ENCODE measurements around the gene MAP3K9.

MAP3K9 gene

DNA sequence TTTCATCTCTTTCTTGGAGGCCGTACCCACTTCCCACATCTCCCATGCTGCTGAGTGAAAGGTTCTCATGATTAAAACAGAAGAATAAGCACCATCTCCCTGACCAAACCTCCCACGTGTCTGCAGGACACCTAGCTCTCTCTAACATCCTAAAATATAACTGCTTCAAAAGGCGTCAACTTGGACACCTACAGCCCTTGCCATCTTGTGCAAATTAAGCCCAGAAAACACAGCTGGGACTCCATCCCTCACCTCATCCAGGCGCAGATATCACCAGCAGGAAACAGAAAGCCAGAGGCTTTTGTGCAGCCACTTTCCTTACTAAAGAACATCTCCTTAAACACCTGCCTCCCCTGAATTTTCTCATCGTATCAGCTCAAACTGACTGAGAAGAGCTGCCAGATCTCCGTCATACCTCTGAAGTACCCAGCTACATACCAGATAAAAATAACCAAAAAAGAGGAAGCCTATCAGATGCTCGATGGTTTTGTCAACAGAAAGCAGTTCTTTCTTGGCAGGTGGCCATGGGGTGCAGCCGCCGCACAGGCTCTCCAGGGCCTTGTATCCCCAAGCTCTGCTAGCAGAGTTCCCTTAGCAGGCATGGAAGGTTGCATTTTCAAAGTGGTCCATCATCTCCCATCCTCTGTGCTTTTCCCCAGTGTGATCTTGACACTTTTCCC is 28.8 kb downstream of the MAP3K9 start:
- DNase-seq = no peak

DNA sequence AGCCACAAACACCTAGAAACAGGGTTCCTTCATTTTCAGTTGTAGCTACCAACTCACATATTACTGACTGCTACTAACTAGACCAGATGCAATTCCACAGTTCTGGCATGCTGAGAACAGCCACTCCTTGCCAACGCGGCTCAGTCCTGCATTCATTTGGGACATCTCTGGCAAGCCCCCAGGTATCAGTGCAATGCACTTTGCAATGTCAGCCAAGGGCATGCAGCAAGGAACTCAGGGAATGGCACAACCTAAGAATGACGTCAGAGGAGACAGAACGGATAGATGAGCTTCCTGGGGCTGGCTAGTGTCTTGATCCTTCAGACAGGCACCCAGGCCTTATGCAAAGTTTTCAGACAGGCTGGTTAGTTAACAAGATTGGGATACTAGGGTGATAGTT is 29.6 kb downstream of the MAP3K9 start:
- no peak for DNase-seq

DNA sequence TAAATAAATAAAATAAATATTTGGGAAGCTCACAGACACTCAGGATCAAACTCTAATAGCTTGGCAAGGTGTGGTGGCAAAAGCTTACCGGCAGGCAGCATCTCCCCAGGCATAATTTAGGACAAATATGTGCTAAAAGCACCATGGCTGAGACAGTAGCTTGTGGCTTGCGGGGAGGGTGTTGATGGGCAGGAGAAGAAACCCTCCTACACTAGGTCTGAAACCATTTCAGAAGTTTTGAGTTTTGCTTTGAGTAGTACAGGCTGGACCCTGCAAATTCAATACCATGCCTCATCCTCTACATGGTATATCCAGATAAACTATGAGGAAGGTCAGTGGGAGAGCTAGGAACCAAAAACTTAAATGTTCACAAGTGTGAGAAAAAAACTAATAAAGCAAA is 33.1 kb downstream of the MAP3K9 start:
- DNase-seq = no peak

DNA sequence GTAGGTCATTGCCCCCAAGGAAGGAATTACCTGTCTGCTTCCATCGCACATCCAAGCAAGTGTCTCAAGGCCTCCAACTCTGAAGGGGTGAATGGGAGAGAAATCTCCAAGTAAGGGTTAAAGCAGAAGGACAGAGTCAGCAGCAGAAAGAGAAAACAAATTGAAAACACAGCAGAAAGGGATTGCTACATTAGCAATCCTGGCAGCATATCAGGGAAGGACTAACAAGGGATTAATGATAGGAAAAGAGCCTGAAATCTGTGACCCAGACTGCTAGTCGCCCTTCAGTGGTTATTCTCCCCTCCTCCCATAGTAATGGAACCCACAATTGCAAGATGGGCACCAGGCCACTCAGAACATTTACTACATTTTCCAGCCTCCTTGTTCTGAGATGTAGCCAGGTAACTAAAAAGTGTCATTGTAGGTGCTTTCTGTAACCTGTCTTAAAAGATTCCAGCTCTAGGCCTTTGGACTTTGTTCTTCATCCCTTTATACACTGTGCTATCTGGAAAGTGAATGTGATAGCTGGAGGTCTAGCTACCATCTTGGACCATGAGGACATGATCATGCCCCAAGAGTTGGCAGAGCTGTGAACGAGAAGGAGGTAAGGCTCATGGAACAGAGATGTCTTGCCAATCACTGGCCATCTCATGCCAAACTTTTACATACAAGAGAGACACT is 36.0 kb downstream of the MAP3K9 start:
- no peak for DNase-seq

DNA sequence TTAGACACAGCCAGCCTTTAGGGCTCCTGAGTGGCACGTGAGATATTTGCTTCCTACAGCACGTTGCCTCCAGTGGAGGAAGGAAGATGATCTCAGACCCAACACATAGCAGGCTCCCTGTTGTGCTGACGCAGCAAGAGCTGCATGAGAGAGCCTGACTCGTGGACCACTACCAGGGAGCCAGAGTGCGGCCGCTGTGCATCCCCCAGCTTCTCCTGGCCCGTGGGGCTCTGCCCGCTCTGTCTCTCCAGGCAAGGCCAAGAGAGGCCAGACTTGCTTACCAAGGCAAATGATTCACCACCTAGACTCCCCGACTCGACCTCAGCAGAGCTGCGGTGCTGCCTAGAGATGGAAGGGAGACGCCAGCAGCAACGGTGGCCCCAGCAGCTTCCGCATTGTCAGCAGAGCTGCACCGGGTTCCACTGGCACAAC is 37.5 kb downstream of the MAP3K9 start:
- DNase-seq = no peak

DNA sequence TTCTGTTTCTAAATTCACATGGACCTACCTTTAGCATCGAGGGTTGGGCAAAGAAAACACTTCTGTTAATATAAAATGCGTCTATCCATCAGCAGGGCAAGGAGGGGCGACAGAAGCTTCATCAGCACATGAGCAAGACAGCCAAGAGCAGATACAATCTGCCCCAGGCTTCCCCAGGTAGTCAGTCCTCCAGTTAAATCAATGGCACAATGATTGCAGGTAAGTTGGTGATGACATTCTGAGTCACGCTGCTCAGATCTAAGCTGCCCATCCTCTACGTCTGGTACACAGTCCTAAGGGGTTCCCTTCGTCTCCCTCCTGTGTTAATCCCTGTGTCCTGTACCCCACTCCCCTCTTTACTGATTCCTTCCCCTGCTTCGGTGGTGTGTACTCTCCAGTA is 38.8 kb downstream of the MAP3K9 start:
- no peak for DNase-seq

DNA sequence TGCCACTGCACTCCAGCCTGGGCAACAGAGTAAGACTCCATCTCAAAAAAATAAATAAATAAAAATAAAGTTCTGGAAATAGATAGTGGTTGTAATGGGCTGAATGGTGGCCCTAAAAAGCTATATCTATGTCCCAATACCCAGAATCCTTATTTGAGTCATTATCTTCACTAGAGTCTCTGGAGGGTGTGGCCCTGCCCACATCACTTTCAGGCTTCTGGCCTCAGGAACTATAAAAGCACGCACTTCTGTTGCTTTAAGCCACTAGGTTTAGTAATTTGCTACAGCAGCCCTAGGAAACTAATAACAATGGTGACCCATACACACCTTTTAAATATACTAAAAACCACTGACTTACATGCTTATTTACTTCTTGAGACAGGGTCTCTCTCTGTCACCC is 49.9 kb downstream of the MAP3K9 start:
- no peak for DNase-seq

DNA sequence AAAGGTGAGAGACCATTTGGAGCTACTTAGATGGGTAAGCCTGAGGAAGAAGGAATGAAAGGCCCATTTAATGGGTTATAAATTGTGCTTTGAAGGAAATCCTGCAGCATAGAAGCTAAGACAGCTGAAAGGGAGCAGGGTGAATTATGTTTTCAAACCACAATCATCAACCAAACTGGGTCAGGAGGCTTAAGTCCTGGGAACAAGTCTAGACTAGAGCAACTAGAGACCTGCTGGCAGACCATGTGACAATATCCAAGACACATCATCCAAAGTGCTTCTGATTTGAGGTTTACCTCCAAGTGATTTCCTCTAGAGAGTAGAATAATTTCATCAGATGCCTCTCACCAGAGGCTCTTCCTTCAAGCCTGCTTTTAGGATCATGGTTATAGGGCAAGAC is 53.7 kb downstream of the MAP3K9 start:
- DNase-seq = no peak

DNA sequence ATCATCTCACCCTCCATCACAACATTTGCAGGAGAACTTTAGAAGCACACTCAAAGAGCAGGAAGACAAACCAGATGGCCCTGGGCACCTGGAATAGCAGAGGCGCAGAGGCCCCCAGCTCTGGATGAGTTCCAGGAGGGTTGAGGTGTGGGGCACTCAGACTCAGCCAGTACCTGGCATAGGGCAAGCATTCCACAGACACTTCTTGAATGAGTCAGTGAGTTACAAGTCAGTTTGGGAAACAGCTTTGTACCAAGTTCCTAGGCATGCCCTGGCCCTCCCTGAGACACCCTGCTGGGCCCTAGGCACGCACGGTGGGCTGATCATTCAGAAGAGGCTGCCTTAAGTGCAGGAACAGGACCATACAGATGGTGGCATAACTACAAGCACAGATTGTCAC is 54.3 kb downstream of the MAP3K9 start:
- DNase-seq = no peak

DNA sequence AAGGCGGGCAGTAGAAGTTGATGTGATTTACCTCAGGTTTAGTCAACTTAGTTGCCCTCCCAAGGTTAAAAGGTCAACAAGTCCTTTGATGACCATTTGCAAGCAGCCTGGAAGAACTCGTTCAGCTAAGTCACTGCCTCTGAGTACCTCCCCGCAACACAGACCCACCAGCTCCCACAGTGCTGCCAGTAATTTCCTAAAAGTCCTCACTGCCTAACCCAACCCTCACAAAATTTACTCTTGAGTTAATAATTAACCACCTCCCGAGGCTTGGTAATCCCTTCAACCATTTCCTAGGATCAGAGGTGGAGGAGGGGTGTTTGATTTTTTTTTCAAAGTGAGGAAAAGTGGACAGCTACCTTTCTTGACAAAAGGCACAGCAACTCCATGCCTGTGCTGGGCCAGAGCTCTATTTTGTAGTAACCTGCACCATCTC is 55.8 kb downstream of the MAP3K9 start:
- DNase-seq = no peak

DNA sequence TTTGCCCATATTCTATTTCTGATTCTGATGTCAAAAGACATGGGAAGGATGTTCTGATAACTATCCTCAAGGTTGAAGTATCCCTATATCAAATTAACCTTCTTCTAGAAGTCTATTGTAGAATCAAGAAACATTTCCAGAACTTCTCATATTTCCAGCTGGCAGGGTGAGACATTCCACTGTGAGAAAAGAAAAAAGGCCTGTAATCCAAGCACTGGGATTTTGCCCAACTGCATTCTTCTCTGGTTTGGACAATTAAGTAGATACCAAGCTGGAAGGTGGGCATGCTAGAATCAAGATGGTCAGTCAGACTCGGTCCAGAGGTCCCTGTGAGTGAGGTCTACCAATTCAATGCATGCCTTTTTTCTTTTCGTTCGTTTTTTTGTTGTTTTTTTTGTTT is 60.9 kb downstream of the MAP3K9 start:
- no peak for DNase-seq

DNA sequence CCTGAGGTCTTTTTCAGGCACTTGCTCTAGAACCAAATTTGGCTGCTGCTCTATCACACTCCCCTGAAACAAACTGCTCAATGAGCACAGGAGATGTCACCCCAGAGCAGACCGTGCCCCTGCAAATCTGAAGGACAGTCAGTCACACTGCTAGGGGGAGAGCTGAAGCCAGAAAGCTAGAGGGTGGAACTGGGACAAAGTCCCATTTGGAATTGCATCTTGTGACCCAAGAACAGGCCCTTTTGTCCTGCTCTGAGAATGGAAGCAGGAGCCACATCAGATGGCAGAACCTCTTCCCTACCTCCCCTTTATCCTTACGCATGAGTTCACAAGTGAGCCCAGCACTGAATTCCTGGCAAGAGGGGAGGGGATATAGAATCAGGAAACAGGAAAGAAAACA is 64.7 kb downstream of the MAP3K9 start:
- DNase-seq = no peak

DNA sequence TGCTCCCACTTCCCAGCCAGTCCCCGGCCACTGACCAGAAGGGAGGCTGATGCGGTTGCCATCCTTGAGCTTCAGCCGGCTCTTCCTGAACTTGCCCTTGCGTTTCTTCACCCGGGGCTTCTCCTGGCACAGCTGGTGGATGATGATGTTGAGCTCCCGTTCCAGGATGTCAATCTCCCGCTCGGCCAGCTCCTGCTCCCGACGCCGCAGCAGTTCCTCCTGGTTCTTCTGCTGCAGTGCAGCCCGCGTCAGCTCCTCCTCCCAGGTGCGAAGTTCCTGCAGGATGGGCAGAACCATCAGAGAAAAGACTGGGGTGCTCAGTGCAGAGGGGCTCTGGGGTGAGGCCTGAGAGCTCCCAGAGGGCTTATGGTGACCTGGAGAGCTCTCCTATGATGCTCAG is 67.0 kb downstream of the MAP3K9 start:
- no peak for DNase-seq

DNA sequence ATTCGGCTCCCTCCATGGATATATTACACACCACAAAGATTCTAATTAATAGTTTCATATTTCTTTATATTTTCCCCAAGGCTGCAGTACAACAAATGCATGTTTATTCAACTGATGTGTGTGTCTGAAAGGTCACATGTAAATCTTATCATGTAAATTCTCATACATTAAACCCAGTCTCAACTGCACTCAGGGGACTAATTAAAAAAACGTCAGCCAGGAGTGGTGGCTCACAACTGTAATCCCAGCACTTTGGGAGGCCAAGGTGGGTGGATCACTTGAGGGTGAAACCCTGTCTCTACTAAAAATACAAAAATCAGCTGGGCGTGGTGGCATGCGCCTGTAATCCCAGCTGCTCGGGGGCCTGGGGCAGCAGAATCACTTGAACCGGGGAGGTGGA is 67.8 kb downstream of the MAP3K9 start:
- DNase-seq = no peak

DNA sequence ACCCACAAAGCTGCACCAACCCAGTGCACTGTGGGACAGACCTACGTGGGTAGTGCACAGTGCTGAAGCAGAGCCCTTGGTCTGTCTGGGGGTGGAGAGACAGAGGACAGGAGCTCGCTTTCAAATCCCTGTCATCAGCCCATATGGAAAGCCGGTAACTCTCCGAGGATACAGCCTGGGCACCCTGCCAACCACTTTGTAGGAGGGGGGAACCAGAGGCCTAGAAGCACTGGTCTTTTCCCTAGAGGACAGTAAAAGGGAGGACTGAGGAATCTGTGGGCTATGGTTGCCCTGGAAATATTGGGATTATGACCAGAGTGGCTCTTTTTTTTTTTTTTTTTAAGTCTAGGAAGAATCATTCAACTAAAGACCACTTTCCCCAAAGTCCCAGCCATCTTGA is 74.3 kb downstream of the MAP3K9 start:
- no peak for DNase-seq

DNA sequence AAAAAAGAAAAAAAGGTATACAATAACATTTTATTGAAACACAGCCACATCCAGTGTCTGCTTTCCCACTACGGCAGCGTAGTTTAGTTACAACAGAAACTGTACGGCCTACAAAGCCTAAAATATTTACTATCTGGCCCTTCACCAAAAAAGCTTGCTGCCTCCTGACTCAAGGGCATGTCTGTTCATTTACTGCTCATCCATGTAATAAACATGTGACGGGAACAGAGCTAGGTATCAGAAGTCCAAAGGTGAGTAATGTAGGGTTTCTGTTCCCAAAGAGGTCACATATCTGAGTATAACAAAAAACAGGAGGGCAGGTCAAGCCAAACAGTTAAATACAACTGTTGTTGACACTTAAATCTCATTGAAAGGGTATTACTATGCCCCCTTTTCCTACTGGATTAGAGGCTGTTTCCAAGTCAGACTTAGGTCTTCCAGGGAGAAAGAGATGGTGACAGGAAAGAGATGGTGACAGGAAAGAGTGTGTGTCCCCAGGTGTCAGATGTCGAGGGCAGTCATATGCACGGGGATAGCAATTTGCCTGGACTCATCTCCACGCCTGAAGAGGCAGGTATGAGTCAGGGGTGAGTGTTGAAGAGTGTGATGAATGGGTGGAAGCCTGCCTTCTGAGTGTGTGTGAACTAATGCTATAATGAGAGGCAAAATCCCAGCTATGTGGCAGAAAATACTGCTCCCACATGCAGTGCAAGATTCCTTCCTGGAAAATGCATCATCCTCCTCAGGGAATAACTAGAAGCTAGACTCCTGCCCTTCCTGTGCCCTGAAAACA is 77.7 kb downstream of the MAP3K9 start:
- no peak for DNase-seq

DNA sequence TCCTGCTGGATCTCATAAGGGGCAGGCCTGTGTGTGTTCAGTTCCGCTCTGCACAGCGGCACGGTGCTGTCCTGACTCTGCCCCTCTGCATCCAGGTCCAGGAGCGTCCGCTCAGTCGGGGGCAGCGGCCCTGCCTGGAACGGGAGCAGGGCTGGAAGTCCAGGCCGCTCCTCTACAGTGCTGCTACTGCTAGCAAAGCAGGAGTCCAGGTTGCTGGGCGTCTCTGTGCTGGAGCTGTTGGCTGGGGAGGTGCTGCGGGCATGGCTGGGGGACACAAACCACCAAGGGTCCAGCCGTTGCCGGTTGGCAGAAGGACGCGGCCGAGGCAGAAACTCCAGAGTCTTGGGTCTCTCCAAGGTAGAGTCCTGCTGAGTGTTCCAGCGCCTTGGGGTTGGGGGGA is 78.9 kb downstream of the MAP3K9 start:
- no peak for DNase-seq

DNA sequence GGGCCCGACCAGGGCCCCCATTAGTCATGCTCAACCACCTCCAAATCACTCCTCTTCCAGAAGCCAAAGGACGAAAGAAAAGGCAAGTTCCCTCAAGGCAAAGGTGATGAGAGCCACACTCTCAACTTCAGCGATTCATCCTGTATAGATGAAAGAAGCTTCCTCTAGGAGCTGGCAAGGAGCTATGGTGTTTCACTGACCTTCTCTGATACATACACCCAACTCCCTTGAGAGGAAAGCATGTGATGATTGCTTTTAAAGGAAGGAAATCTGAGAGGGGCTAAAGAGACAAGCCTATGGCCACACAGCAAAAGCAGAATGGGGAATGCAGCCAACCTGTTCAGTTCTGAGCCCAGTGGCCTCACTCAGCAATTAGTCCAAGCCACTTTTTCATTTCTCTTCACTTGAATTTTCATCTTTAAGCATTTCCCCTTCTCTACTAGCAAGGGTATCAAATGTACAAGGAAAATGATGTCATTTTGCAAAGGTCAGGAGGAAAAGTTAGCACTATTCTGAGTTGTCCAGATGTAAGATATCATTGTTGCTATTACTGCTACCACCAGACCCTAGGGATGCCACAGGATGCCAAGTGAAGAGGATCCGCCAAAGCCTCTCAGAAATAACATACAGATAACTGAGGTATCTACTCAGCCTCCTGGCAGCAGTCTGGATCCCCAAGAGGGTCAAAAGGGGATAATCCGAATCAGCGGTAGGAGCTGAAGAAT is 82.5 kb downstream of the MAP3K9 start:
- DNase-seq = no peak

DNA sequence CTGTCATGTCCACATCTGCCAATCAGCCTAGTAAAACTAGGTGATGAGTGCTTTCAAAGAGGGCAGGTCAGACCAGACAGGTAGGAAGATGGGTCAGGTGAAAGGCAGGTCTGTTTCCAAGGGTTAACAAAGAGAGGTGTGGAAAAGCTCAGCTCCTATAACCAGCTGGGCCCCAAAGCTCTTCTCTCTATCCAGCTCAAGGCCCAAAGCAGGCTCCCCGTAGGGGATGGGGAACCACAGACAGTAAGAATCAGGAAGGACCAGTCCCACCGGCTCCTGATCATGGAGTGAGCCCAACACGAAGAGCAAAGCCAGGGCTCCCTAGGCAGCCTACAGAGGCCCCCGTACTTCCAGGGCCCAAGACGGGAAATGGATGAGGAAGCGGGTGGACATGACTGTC is 84.4 kb downstream of the MAP3K9 start:
- no peak for DNase-seq

DNA sequence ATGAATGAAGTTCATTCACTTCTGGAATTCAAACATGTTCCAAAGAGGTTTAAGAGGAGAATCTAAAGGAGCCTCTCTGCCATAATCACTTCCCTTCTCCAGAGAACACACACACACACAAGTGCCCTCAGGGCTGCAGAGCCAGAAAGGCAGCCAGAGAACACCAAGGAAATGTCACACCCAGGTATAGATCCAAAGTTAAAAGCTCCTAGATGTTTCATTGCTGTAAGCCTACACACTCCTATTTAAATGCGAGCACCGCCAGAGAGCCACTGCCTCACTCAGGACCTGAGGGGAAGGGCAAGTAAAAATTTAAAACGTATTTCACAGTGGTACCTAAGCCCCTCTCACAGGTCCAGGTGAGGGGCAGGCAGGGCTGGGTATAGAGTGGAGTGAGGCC is 85.2 kb downstream of the MAP3K9 start:
- no peak for DNase-seq

DNA sequence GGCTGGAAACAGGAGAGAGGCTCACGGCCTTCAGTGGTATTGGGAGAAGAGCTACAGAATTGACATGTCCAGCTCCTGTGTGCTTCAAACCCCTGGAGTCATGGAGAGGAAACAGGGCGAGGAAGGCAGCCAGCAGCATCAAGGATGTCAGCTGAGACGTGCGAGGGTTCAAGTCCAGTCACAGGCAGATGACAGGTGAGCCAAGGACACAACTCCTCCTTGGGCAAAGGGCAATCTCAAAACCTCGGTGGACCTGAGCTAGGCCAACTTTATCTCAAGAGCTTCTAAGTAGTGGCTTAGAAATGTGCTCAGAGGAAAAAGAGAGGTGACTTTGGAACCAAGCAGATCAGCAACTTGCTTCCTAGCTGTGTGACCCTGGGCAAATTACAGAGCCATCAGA is 86.0 kb downstream of the MAP3K9 start:
- no peak for DNase-seq

DNA sequence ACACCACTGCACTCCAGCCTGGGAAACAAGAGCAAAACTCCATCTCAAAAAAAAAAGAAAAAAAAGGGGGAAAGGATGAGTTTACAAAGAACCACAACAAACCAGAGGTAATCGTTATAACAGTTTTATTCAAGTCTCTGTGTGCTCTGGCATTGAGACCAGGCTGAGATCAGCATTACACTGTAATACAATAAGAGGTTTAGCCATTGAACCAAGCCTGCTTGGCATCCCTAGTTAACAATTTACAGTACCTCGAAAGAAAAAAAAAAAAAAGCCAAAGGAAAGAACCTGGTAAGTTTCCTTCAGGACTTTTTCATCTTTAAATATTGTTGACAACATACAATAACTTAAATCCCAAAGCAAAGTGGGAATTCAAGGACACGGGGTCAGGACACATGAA is 86.9 kb downstream of the MAP3K9 start:
- no peak for DNase-seq

DNA sequence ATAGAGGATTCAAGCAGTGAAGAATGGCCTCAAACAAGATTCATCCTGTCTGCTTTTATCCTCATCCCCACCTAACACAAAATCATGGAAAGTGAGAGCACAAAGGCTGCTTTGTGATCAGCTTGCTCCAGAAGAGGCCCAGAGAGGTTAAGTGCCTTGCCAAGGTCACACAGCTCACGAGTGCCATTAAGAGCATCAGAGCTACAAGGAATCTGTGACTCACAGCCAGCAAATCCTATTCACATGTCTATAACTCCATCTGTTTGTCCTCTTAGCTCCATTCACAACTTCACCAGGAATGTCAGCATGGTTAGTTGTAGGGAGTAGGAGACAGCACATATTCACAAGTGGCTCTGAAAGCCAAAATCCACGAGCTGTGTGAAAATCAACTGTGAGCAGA is 87.8 kb downstream of the MAP3K9 start:
- no peak for DNase-seq

Measured in stimulated activated CD4-positive, alpha-beta T cell treated with anti-CD3 and anti-CD28 coated beads, Interleukin-12 subunit alpha, Interleukin-12 subunit beta, amount 100 ng/mL, for 4 hours (primary cell).